ENCODE data around the gene GTF2IRD2. TPM values are rescaled to one million over a fixed set of nuclear protein-coding genes. Genes with fewer than 3 reads are reported as not detected.
"Not testable (repeated sequence)": the region's sequence is repeated elsewhere in the genome, so short reads cannot be mapped to it uniquely, and the experiment has no call there.

GTF2IRD2 gene
- total RNA-seq, 2 donors from 2014 or later = 8.3 to 12.7 TPM

- DNase-seq; H3K27me3 ChIP-seq (ENCODE audit: control insufficient read depth, insufficient read depth, low read length, poor library complexity, severe bottlenecking); H3K9me3 ChIP-seq (ENCODE audit: control insufficient read depth, low read length); H3K9ac ChIP-seq (ENCODE audit: extremely low read depth, low read length, poor library complexity, severe bottlenecking); H3K27ac ChIP-seq (ENCODE audit: low read depth, low read length); H3K4me3 Mint-ChIP-seq; H3K4me1 ChIP-seq (ENCODE audit: control insufficient read depth, insufficient read depth, low read length); H3K9me3 Mint-ChIP-seq; H3K27me3 Mint-ChIP-seq (ENCODE audit: insufficient read depth); H3K36me3 Mint-ChIP-seq (ENCODE audit: low read depth); H3K27ac Mint-ChIP-seq; H3K4me1 Mint-ChIP-seq; H3K36me3 ChIP-seq (ENCODE audit: control insufficient read depth, insufficient read depth, low read length); H3K4me3 ChIP-seq (ENCODE audit: low read length): not testable (repeated sequence)
- no CpG with 5 or more reads among the region's 5 CpGs for WGBS, 2 experiments (ENCODE audit: insufficient coverage in 1 of 2, insufficient read length in 1 of 2)
Observed at GRCh38 chr7:74821259-74821658, 30.1 kb downstream of the GTF2IRD2 start.

GRCh38 chr7:74820146-74820805, 31.1 kb downstream of the GTF2IRD2 start:
- H3K27ac ChIP-seq (ENCODE audit: low read depth, low read length); H3K4me3 ChIP-seq (ENCODE audit: low read length); H3K4me3 Mint-ChIP-seq; H3K9ac ChIP-seq (ENCODE audit: extremely low read depth, low read length, poor library complexity, severe bottlenecking); H3K27me3 Mint-ChIP-seq (ENCODE audit: insufficient read depth); H3K36me3 ChIP-seq (ENCODE audit: control insufficient read depth, insufficient read depth, low read length); H3K27me3 ChIP-seq (ENCODE audit: control insufficient read depth, insufficient read depth, low read length, poor library complexity, severe bottlenecking); DNase-seq; H3K4me1 Mint-ChIP-seq; H3K36me3 Mint-ChIP-seq (ENCODE audit: low read depth); H3K9me3 Mint-ChIP-seq; H3K9me3 ChIP-seq (ENCODE audit: control insufficient read depth, low read length); H3K27ac Mint-ChIP-seq; H3K4me1 ChIP-seq (ENCODE audit: control insufficient read depth, insufficient read depth, low read length): not testable (repeated sequence)
- no CpG with 5 or more reads among the region's 23 CpGs for WGBS, 2 experiments (ENCODE audit: insufficient coverage in 1 of 2, insufficient read length in 1 of 2)

- H3K36me3 Mint-ChIP-seq (ENCODE audit: low read depth); H3K4me3 ChIP-seq (ENCODE audit: low read length); H3K27ac ChIP-seq (ENCODE audit: low read depth, low read length); DNase-seq; H3K4me3 Mint-ChIP-seq; H3K27me3 ChIP-seq (ENCODE audit: control insufficient read depth, insufficient read depth, low read length, poor library complexity, severe bottlenecking); H3K9me3 Mint-ChIP-seq; H3K9ac ChIP-seq (ENCODE audit: extremely low read depth, low read length, poor library complexity, severe bottlenecking); H3K36me3 ChIP-seq (ENCODE audit: control insufficient read depth, insufficient read depth, low read length); H3K4me1 Mint-ChIP-seq; H3K4me1 ChIP-seq (ENCODE audit: control insufficient read depth, insufficient read depth, low read length); H3K9me3 ChIP-seq (ENCODE audit: control insufficient read depth, low read length); H3K27me3 Mint-ChIP-seq (ENCODE audit: insufficient read depth); H3K27ac Mint-ChIP-seq: not testable (repeated sequence)
- no CpG with 5 or more reads among the region's 3 CpGs for WGBS, 2 experiments (ENCODE audit: insufficient coverage in 1 of 2, insufficient read length in 1 of 2)
Observed at GRCh38 chr7:74815882-74816281, 35.5 kb downstream of the GTF2IRD2 start.

GRCh38 chr7:74798644-74799043, 52.8 kb downstream of the GTF2IRD2 start:
- not testable (repeated sequence) for DNase-seq; H3K4me3 Mint-ChIP-seq; H3K36me3 Mint-ChIP-seq (ENCODE audit: low read depth); H3K36me3 ChIP-seq (ENCODE audit: control insufficient read depth, insufficient read depth, low read length); H3K27ac Mint-ChIP-seq; H3K27me3 Mint-ChIP-seq (ENCODE audit: insufficient read depth); H3K4me1 Mint-ChIP-seq; H3K4me1 ChIP-seq (ENCODE audit: control insufficient read depth, insufficient read depth, low read length); H3K27me3 ChIP-seq (ENCODE audit: control insufficient read depth, insufficient read depth, low read length, poor library complexity, severe bottlenecking); H3K27ac ChIP-seq (ENCODE audit: low read depth, low read length); H3K9me3 ChIP-seq (ENCODE audit: control insufficient read depth, low read length); H3K9me3 Mint-ChIP-seq; H3K9ac ChIP-seq (ENCODE audit: extremely low read depth, low read length, poor library complexity, severe bottlenecking); H3K4me3 ChIP-seq (ENCODE audit: low read length)
- WGBS, 2 experiments (ENCODE audit: insufficient coverage in 1 of 2, insufficient read length in 1 of 2) = 95 to 100% methylated on average over 2 of the region's 4 CpGs

- not testable (repeated sequence) for H3K4me3 Mint-ChIP-seq; H3K4me1 Mint-ChIP-seq; H3K36me3 ChIP-seq (ENCODE audit: control insufficient read depth, insufficient read depth, low read length); H3K4me1 ChIP-seq (ENCODE audit: control insufficient read depth, insufficient read depth, low read length); H3K9me3 ChIP-seq (ENCODE audit: control insufficient read depth, low read length); H3K36me3 Mint-ChIP-seq (ENCODE audit: low read depth); H3K27me3 Mint-ChIP-seq (ENCODE audit: insufficient read depth); H3K27me3 ChIP-seq (ENCODE audit: control insufficient read depth, insufficient read depth, low read length, poor library complexity, severe bottlenecking); H3K9ac ChIP-seq (ENCODE audit: extremely low read depth, low read length, poor library complexity, severe bottlenecking); H3K4me3 ChIP-seq (ENCODE audit: low read length); H3K27ac Mint-ChIP-seq; H3K27ac ChIP-seq (ENCODE audit: low read depth, low read length); DNase-seq; H3K9me3 Mint-ChIP-seq
- 86 to 100% methylated on average over 2 to 9 of the region's 27 CpGs for WGBS, 2 experiments (ENCODE audit: insufficient coverage in 1 of 2, insufficient read length in 1 of 2)
Observed at GRCh38 chr7:74797848-74798622, 53.4 kb downstream of the GTF2IRD2 start.

- WGBS, 2 experiments (ENCODE audit: insufficient coverage in 1 of 2, insufficient read length in 1 of 2) = no CpG with 5 or more reads among the region's 24 CpGs
- not testable (repeated sequence) for H3K27ac Mint-ChIP-seq; H3K4me3 Mint-ChIP-seq; H3K9ac ChIP-seq (ENCODE audit: extremely low read depth, low read length, poor library complexity, severe bottlenecking); DNase-seq; H3K4me1 ChIP-seq (ENCODE audit: control insufficient read depth, insufficient read depth, low read length); H3K27ac ChIP-seq (ENCODE audit: low read depth, low read length); H3K27me3 Mint-ChIP-seq (ENCODE audit: insufficient read depth); H3K36me3 ChIP-seq (ENCODE audit: control insufficient read depth, insufficient read depth, low read length); H3K9me3 Mint-ChIP-seq; H3K27me3 ChIP-seq (ENCODE audit: control insufficient read depth, insufficient read depth, low read length, poor library complexity, severe bottlenecking); H3K36me3 Mint-ChIP-seq (ENCODE audit: low read depth); H3K4me1 Mint-ChIP-seq; H3K9me3 ChIP-seq (ENCODE audit: control insufficient read depth, low read length); H3K4me3 ChIP-seq (ENCODE audit: low read length)
Observed at GRCh38 chr7:74789200-74789736, 62.1 kb downstream of the GTF2IRD2 start.
